ENCODE results near the gene DPP9.

DPP9 gene

GRCh38 chr19:4691373-4691772, 32.3 kb downstream of the DPP9 start:
- no peak overlapping the region for H3K4me3 ChIP-seq (replicated peaks; ENCODE audit: insufficient read depth, low read length)
- no peak overlapping the region for H3K27ac ChIP-seq (replicated peaks)
- no peak for DNase-seq (ENCODE audit: low read depth in 1 of 2, low spot score in 1 of 2)
- no peak for TF ChIP-seq CTCF (IDR thresholded peaks at IDR 0.05; ENCODE audit: insufficient read depth, low read length)
- TF ChIP-seq POLR2AphosphoS5 (IDR thresholded peaks at IDR 0.05; ENCODE audit: low read depth), result no peak
- no peak for TF ChIP-seq SPI1 (IDR thresholded peaks at IDR 0.05; ENCODE audit: borderline replicate concordance, low read depth)
- TF ChIP-seq REST (IDR thresholded peaks at IDR 0.05; ENCODE audit: insufficient replicate concordance, low read depth), result no peak
- TF ChIP-seq GABPA (IDR thresholded peaks at IDR 0.05; ENCODE audit: low read depth), result no peak
- no peaks in the 10 kb centered on the region for H3K27me3 ChIP-seq (ENCODE audit: insufficient read depth, poor library complexity, severe bottlenecking)

- DNase-seq (ENCODE audit: low read depth in 1 of 2, low spot score in 1 of 2), result no peak
- H3K27ac ChIP-seq (replicated peaks), result no peak overlapping the region
These were observed 33.3 kb downstream of the DPP9 start for GRCh38 chr19:4690361-4690760.

GRCh38 chr19:4689403-4689802, 34.2 kb downstream of the DPP9 start:
- no peak overlapping the region for H3K27ac ChIP-seq (replicated peaks)
- no peak overlapping the region for H3K4me3 ChIP-seq (replicated peaks; ENCODE audit: insufficient read depth, low read length)
- TF ChIP-seq GABPA (IDR thresholded peaks at IDR 0.05; ENCODE audit: low read depth) (no peak), SPI1 (IDR thresholded peaks at IDR 0.05; ENCODE audit: borderline replicate concordance, low read depth) (no peak), CTCF (IDR thresholded peaks at IDR 0.05; ENCODE audit: insufficient read depth, low read length) (no peak), REST (IDR thresholded peaks at IDR 0.05; ENCODE audit: insufficient replicate concordance, low read depth) (no peak), POLR2AphosphoS5 (IDR thresholded peaks at IDR 0.05; ENCODE audit: low read depth) (no peak)
- no peak for DNase-seq (ENCODE audit: low read depth in 1 of 2, low spot score in 1 of 2)
- H3K27me3 ChIP-seq (ENCODE audit: insufficient read depth, poor library complexity, severe bottlenecking), result no peaks in the 10 kb centered on the region

More at GRCh38 chr19:4690361-4690760, 33.3 kb downstream of the DPP9 start:
- H3K27me3 ChIP-seq (ENCODE audit: insufficient read depth, poor library complexity, severe bottlenecking), result no peaks in the 10 kb centered on the region
- peak; percentile 50 for TF ChIP-seq SPI1 (IDR thresholded peaks at IDR 0.05; ENCODE audit: borderline replicate concordance, low read depth)
- TF ChIP-seq GABPA (IDR thresholded peaks at IDR 0.05; ENCODE audit: low read depth), result no peak
- H3K4me3 ChIP-seq (replicated peaks; ENCODE audit: insufficient read depth, low read length), result no peak overlapping the region

- Histone ChIP-seq H3K27ac (replicated peaks) (no peak overlapping the region), H3K4me3 (replicated peaks; ENCODE audit: insufficient read depth, low read length) (no peak overlapping the region), H3K27me3 (ENCODE audit: insufficient read depth, poor library complexity, severe bottlenecking) (no peaks in the 10 kb centered on the region)
- DNase-seq (ENCODE audit: low read depth in 1 of 2, low spot score in 1 of 2), result no peak
- TF ChIP-seq REST (IDR thresholded peaks at IDR 0.05; ENCODE audit: insufficient replicate concordance, low read depth), result no peak
- no peak for TF ChIP-seq CTCF (IDR thresholded peaks at IDR 0.05; ENCODE audit: insufficient read depth, low read length)
- no peak for TF ChIP-seq SPI1 (IDR thresholded peaks at IDR 0.05; ENCODE audit: borderline replicate concordance, low read depth)
- no peak for TF ChIP-seq GABPA (IDR thresholded peaks at IDR 0.05; ENCODE audit: low read depth)
- TF ChIP-seq POLR2AphosphoS5 (IDR thresholded peaks at IDR 0.05; ENCODE audit: low read depth), result no peak
These were observed 35.1 kb downstream of the DPP9 start for GRCh38 chr19:4688587-4688986.

Data from HL-60 (cell line).